Heart left ventricle (tissue), 16 donors: ENCODE results near the gene SARM1. TPM values are rescaled to one million over a fixed set of nuclear protein-coding genes. Genes with fewer than 3 reads are reported as not detected.

Experiments
- ATAC-seq, 4 donors: fragments of 200-7000 bp; cut with Tn5 transposase; one replicate each; pipeline ENCODE4 v1.9.1; 2020 to 2022; ENCODE audit warnings: moderate library complexity in 4 of 4, mild to moderate bottlenecking in 3 of 4, moderate number of reproducible peaks in 1 of 4
- DNase-seq, 5 donors: peaks; one replicate each; pipeline ENCODE4 v3.0.0-alpha.2; 2020
- H3K27ac ChIP-seq, 12 donors: fragments of 200-600 bp; sonication (generic) in 4 of 12; one replicate each; pipeline versions ENCODE4 v1.5.0 to v1.8.0; 2016 to 2022; ENCODE audit warnings: mild to moderate bottlenecking in 2 of 12
- H3K27me3 ChIP-seq, 9 donors: fragments of 200-600 bp; sonication (generic) in 2 of 9; one replicate each; pipeline versions ENCODE4 v1.5.1 to v1.8.0; 2016 to 2022; ENCODE audit warnings: mild to moderate bottlenecking in 3 of 9
- H3K36me3 ChIP-seq, 9 donors: fragments of 200-600 bp; sonication (generic) in 2 of 9; one replicate each; pipeline versions ENCODE4 v1.5.0 to v1.8.0; 2018 to 2022; ENCODE audit warnings: mild to moderate bottlenecking in 2 of 9
- H3K4me1 ChIP-seq, 12 donors: fragments of 200-600 bp; sonication (generic) in 4 of 12; one replicate each; pipeline versions ENCODE4 v1.5.0 to v1.8.0; 2016 to 2022; ENCODE audit warnings: mild to moderate bottlenecking in 3 of 12
- H3K4me3 ChIP-seq, 12 donors: fragments of 200-600 bp; sonication (generic) in 4 of 12; one replicate each; pipeline versions ENCODE4 v1.5.0 to v1.8.0; 2017 to 2022; ENCODE audit warnings: mild to moderate bottlenecking in 9 of 12, moderate library complexity in 4 of 12
- H3K9me3 ChIP-seq, 12 donors: fragments of 200-600 bp; sonication (generic) in 4 of 12; one replicate each; pipeline versions ENCODE4 v1.5.0 to v1.8.0; 2016 to 2022; ENCODE audit warnings: mild to moderate bottlenecking in 1 of 12
- POLR2A ChIP-seq, 2 donors: fragments of 450-650 bp; IDR thresholded peaks; one replicate each; pipeline ENCODE4 v1.6.1; 2017; ENCODE audit warnings: antibody characterized with exemption in 2 of 2, mild to moderate bottlenecking in 2 of 2, moderate library complexity in 2 of 2
- WGBS, 4 donors: extraction: QIAGEN DNeasy Blood & Tissue Kit in 2 of 4; methylation state at CpG; one replicate each; pipeline versions ENCODE4 v1.1.5 to v1.1.7; 2013 to 2018; 5-methylcytosine and 5-hydroxymethylcytosine counted together
- intact Hi-C, 10 donors: fragments of 100-400 bp; cut with DNase I; formaldehyde crosslinking; loops; one replicate each; pipeline versions ENCODE4 v1.11.1 to v1.14.2; 2022
- polyA plus RNA-seq, 2 donors: library from polyadenylated mRNA; stranded (reverse); fragments of 200-250 nt; gene quantifications; one replicate each; pipeline ENCODE4 v1.2.3, GENCODE V29; 2013
- total RNA-seq, 9 donors: library from RNA; depleted of rRNA in 2 of 9; stranded (reverse); fragments of >200 nt in 2 of 9; fragmentation: NEBNext Ultra II Directional in 3 of 9; extraction: Animal tissue kit (Norgen Biotek cat#: 25700) in 3 of 9; gene quantifications; one replicate each; pipeline versions ENCODE4 v1.1.0 to v1.2.4, GENCODE V29; 2016 to 2023
- TF ChIP-seq, protein P1 (sequence below), 12 donors: fragments of 200-600 bp; sonication (generic) in 4 of 12; IDR thresholded peaks; one replicate each; pipeline versions ENCODE4 v1.5.0 to v1.8.0; 2018 to 2022; ENCODE audit warnings: antibody characterized with exemption in 12 of 12, mild to moderate bottlenecking in 5 of 12
- donor health status: ischemic (EF 13 %, LVEDD 7.1; RV severe dilation, severe dysfunction).
- donor health status: healthy with polysubstance abuse.
- donor health status: DM: no; HTN: yes; CAD: no.
- donor health status: DM: no; HTN: no; CAD: no.
- donor health status: ischemic (EF 25% LVEDD 6.9; RV normal size, moderate dysfunction).
- donor health status: ischemic (EF 25% LVEDD 5.7; RV mildly dilated, moderate dysfunction).
- donor health status: healthy.
- donor health status: DM: yes; HTN: yes; CAD: no.
- donor health status: ischemic (EF 35%, LVEDD 5.7; RV mildly dilated, moderate dysfunction).
- donor health status: nonischemic (EF 11% LVEDD 7.7; RV severe dilation, severe dysfunction).
- donor health status: DM: yes; HTN: yes; CAD: no.
- donor health status: PGD.
- donor health status: ischemic (EF 29% LVEDD 5.4; RV normal size, mild dysfunction).
- donor health status: nonischemic (EF 23%, LVEDD 6.1; RV moderate dilation, normal function).

SARM1 gene
- total and polyA plus RNA-seq, 11 donors, result 3.7 to 11.3 (median 7.6) TPM

DNA sequence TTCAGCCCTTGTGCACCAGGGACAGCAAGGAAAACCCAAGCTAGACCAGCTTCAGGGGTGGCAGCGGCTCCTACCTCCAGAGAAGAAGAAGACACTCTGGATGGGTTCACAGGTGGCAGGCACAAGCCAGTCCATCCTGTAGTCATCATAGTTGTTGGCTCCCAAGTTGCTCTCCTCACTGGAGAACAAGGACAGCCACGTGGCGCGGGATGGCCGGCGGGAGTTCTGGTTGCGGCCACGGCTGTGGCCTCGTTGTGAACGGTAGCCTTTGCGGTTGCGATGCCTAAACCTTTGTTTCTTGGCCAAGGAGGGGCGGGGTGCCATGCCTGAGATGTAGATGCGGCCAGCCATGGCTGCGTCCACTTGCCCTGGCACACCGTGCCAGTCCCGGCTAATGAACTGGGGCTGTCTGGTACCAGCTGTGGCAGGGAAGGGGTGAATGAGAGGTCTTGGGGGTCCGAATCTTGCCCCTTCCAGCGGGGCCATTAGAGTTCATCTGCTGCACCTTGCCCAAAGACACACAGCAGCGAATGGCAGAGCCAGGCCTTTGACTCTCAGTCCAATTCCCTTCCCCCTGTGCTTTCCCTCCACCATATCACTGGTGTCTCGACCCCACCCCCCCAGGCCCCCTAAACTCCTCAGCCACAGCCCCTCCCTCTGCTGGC is 3.7 kb upstream of the SARM1 start:
- Histone ChIP-seq H3K4me1 (peaks cover 4 to 31% (median 18%) of the 10 kb centered on the region in 12 donors), H3K27me3 (no peaks in the 10 kb centered on the region), H3K9me3 (no peaks in the 10 kb centered on the region), H3K27ac (no peak overlapping the region), H3K36me3 (peaks cover 0 to 29% (median 14%) of the 10 kb centered on the region in 9 donors), H3K4me3 (no peak overlapping the region)
- intact Hi-C loops, result no loop called here
- no peak for TF ChIP-seq POLR2A (IDR thresholded peaks at IDR 0.05)
- TF ChIP-seq, protein P1, sequence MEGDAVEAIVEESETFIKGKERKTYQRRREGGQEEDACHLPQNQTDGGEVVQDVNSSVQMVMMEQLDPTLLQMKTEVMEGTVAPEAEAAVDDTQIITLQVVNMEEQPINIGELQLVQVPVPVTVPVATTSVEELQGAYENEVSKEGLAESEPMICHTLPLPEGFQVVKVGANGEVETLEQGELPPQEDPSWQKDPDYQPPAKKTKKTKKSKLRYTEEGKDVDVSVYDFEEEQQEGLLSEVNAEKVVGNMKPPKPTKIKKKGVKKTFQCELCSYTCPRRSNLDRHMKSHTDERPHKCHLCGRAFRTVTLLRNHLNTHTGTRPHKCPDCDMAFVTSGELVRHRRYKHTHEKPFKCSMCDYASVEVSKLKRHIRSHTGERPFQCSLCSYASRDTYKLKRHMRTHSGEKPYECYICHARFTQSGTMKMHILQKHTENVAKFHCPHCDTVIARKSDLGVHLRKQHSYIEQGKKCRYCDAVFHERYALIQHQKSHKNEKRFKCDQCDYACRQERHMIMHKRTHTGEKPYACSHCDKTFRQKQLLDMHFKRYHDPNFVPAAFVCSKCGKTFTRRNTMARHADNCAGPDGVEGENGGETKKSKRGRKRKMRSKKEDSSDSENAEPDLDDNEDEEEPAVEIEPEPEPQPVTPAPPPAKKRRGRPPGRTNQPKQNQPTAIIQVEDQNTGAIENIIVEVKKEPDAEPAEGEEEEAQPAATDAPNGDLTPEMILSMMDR (IDR thresholded peaks at IDR 0.05), result no peak
- ATAC-seq (no peak), DNase-seq (no peak)
- WGBS, 4 donors, result 88 to 93% (median 92%) methylated on average over 17 to 21 of the region's 21 CpGs

DNA sequence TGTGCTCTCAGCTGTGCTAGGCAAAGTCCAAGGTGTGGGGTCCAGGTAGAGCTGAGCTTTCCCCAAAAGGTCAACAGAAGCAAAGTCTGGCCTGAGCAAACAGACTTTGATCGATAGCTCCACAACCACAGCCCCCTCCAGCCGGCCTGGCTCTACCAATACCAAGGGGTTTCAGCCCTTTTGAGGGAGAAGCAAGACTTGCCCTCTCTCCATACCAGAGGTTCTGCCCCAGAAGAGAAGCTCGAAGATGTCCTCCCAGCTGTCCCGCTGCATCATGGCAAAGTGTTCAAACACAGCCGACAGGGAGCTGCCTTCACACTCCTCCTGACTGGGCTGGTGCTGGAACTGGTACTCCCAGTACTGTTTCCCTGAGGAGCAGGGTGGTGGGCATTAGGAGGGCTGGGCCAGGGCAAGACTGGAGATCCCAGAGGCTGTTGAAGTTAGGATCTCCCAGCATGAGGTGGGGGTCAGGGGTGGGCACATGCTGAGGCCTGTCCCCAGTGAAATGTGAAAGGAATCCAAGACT is 3.1 kb upstream of the SARM1 start:
- Histone ChIP-seq H3K4me1 (peaks cover 7 to 37% (median 24%) of the 10 kb centered on the region in 12 donors), H3K36me3 (peaks cover 0 to 24% (median 8%) of the 10 kb centered on the region in 9 donors), H3K27me3 (no peaks in the 10 kb centered on the region), H3K4me3 (no peak overlapping the region), H3K27ac (peak overlapping the region in 1 of 12 donors; percentile 86), H3K9me3 (no peaks in the 10 kb centered on the region)
- no peak for TF ChIP-seq POLR2A (IDR thresholded peaks at IDR 0.05)
- TF ChIP-seq, protein P1 (IDR thresholded peaks at IDR 0.05), result no peak
- intact Hi-C loops, result no loop called here
- ATAC-seq, result no peak
- 81 to 92% (median 87%) methylated on average over 3 to 5 of the region's 5 CpGs for WGBS, 4 donors
- no peak for DNase-seq

DNA sequence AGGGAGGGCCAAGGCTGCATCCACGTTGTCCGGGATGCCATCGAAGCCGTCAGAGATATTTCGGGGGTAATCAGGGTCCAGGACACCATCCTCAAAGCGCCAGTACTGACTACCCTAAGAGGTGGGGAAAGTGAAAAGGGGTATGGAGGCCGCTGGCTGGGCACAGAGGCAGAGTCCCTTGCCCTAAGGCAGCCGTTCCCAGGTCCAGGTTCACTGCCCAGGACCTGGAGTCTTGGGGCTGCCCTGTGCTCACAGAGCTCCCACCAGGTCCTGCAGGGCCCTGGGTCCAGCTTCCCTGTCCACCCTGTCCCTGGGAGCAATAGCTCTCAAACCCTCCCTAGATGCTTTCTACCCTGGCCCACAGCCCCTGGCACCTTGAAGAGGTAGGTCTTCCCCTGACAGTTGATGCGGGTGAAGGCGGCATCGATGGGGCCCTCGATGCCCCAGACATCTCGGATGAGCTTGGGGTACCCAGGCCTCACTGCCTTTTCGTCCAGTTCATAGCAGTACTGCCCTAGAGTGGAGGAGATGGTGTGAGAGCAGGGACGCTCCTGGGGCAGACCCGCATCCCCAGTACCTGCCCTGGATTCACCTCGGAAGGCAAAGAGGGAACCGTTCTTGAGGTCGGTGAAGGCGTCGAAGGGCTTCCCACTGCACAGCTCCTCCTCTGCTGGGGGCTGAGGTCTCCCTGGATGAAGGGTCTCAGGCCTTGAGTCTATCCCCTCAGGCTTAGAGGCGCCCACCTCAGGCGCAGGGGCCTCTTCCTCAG is 2.4 kb upstream of the SARM1 start:
- DNase-seq, result no peak
- TF ChIP-seq POLR2A (IDR thresholded peaks at IDR 0.05), result no peak
- TF ChIP-seq, protein P1 (IDR thresholded peaks at IDR 0.05), result no peak
- intact Hi-C loops, result no loop called here
- Histone ChIP-seq H3K4me3 (no peak overlapping the region), H3K27me3 (no peaks in the 10 kb centered on the region), H3K27ac (peak overlapping the region in 3 of 12 donors; percentile 70 to 86 (median 83)), H3K4me1 (peaks cover 7 to 39% (median 25%) of the 10 kb centered on the region in 12 donors), H3K9me3 (no peaks in the 10 kb centered on the region), H3K36me3 (peaks cover 0 to 16% (median under 1%) of the 10 kb centered on the region in 9 donors)
- WGBS, 4 donors, result 91 to 93% (median 92%) methylated on average over 21 to 23 of the region's 23 CpGs
- ATAC-seq, result no peak

DNA sequence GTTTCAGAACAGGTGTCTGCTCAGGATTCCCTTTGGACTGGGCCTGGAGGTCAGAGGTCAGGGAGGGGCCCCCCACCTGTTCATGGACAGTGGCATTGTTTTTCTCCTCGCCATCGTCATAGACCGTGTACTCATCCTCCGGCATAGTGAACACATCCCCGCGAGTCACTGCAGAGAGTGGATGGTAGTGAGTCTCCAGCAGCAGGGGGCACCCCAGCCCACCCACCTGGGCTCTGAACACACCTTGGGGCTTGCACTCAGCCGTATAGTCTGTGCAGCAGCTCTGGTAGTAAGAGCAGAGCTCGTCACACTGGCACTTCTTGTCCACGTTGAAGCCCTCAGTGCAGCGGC is 1.8 kb upstream of the SARM1 start:
- Histone ChIP-seq H3K9me3 (no peaks in the 10 kb centered on the region), H3K4me3 (peak overlapping the region in 5 of 12 donors; percentile 6 to 28 (median 17)), H3K27ac (peak overlapping the region in 11 of 12 donors; percentile 62 to 86 (median 78)), H3K36me3 (peaks cover 0 to 11% (median 0%) of the 10 kb centered on the region in 9 donors), H3K27me3 (no peaks in the 10 kb centered on the region), H3K4me1 (peaks cover 7 to 39% (median 25%) of the 10 kb centered on the region in 12 donors)
- TF ChIP-seq, protein P1 (IDR thresholded peaks at IDR 0.05), result no peak
- no peak for TF ChIP-seq POLR2A (IDR thresholded peaks at IDR 0.05)
- ATAC-seq, result peak in 1 of 4 donors; percentile 1
- whole genome bisulfite sequencing, 4 donors, result 61 to 72% (median 66%) methylated on average over 10 of the region's 10 CpGs
- DNase-seq, result no peak
- intact Hi-C loops, result loop anchor here in 1 of 10 donors (10.0 kb wide), 1 partner anchor 55 kb away; the partner anchor contains the start of gene TMEM97
